LHCN-M2 (cell line): Measurements from ENCODE around the gene NKX2-3. TPM values are rescaled to one million over a fixed set of nuclear protein-coding genes. Genes with fewer than 3 reads are reported as not detected.

Source experiments
- DNase-seq: peaks from one replicate; pipeline ENCODE4 v3.0.0-alpha.2; 2012; ENCODE audit warnings: low read depth
- total RNA-seq: library from RNA; depleted of rRNA; stranded (reverse); fragments of >200 nt; gene quantifications from 2 replicates; pipeline ENCODE4 v1.2.3, GENCODE V29; 2014

NKX2-3 gene
- total RNA-seq, 1 experiment from 2014 or later = not detected

GRCh38 chr10:99526861-99527504 lies 5.8 kb upstream of the NKX2-3 start:
- no peak for DNase-seq

DNA sequence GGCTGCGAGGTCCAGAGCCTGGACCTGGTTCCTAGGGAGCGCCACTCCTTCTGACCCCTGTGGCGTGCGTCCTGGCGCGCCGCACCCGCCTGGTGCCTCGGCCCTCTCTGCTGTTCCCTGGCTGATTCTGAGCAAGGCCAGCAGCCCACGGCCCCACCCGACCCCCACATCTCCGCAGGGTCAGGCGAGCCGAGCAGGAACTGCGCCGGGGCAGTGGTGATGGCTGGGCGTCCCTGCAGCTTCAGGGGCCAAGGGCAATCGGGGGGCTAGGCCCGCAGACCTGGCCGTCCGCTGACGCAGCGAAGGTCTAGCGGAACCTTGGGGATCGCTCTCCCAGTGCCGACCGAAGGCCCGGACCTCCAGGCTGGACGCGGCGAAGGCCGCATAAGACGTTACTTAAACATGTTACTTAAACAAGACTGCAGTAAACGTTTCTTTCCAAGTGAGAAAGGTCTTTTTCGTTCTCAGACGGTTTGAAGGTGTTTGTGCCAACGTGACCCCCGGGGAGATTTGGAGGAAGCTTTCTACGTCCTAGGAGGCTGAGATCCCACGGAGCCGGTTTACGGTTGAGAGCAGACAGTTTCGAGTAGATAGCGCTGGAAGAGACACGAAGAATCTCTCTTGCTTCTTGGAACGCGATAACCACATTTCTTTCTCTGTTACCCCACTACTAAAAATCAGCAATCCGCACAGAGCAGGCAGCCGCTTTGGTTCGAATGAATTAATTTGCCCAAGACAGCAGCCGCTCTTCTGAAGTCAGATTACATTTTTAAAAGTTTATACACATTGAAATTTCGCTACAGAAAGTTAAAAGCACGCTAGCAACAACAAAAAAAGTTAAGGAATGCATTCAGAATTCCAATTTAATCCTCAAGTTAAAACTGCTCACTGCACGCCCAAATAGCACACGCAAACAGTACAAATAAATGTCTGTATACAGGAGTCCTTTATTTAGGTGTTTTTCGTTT lies 4.9 kb upstream of the NKX2-3 start:
- no peak for DNase-seq

- no peak for DNase-seq
Measured at GRCh38 chr10:99528494-99529441, 4.0 kb upstream of the NKX2-3 start.

- DNase-seq = no peak
Measured at GRCh38 chr10:99529591-99530107, 3.1 kb upstream of the NKX2-3 start.

DNA sequence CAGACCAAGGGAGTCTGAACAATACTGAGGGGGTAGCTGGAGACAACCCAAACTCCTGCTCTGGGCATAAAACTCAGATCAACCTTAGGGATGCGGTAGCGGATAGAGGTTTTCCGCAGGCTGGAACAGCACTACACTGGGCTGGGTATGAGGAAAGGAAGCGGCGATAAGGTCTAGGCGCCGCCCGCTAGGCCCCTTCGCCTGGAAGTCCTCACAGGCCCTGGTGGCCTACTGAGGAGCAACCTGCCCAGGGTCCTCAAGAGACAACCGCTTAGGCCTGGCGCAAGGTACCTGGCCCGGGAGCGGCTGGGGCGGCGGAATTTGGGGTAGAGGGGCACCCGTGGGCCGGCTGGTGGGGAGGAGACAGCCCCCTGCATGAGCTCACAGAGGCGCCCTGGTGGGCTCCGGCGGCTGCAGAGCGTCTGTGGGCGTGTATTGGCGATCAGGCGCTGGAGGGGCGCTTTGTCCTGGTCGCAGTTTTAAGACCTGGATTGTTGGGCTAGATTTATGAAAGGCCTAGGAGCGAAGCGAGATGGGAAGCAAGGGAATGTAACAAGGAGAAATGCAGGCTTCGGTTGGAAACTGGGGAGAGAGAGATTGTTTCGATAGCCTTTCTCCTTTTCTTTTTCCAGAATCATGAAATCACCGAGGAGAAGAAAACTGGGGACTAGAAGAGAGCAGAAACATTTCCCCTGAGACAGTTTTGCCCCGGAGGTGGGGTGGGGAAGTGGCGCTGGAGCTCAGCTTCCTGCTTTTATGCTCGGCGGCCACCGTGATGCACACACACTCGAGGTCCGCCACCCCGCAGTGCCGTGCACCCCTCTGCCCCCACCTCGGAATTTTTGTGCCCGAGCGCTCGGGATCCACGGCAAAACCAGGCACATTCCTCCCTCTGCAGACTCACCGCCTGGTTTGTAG lies 2.4 kb upstream of the NKX2-3 start:
- DNase-seq = no peak

GRCh38 chr10:99531026-99531695 lies 1.6 kb upstream of the NKX2-3 start:
- no peak for DNase-seq

DNA sequence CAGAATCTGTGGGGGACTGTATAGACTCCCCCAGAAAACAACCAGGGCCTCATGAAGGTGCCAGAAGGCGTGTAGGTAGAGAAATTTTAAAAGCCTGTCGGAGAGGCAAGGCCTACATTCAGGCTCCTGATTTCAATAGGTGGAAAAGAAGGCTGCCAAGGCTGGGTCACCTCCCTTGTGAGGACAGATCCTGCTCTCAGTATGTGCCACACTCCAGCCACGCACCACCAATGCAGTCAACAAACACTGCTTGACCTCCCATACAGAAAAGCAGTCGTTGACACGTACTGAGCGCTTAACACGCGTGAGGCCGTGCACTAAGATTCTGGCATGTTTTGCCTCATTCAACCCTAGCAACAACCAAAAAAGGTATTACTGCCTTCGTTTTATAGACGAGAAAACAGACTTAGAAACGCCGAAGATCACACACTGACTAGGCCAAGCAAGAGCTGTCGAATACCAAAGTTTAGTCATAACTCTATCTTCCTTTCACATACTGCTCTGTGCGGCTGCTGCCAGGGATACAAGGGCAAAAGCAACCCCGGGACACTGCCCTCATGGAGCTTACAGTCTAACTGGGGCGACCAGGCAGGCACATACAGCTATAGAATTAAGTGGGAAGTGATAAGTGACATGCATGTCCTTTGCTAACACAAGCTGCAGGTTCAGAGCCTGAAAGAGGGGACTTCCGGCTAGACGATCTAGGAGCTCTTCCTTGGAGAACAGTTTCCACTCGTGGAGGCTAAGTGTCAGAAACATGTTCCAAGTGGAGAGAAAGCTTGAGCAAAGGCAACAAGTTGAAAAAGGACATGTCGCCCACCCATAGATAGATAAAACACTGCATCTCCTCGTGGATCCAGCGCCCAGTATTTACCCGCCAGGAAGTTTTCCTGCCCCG lies 797 bp upstream of the NKX2-3 start:
- no peak for DNase-seq

- no peak for DNase-seq
Measured at GRCh38 chr10:99533496-99534449, 1.0 kb downstream of the NKX2-3 start.

DNA sequence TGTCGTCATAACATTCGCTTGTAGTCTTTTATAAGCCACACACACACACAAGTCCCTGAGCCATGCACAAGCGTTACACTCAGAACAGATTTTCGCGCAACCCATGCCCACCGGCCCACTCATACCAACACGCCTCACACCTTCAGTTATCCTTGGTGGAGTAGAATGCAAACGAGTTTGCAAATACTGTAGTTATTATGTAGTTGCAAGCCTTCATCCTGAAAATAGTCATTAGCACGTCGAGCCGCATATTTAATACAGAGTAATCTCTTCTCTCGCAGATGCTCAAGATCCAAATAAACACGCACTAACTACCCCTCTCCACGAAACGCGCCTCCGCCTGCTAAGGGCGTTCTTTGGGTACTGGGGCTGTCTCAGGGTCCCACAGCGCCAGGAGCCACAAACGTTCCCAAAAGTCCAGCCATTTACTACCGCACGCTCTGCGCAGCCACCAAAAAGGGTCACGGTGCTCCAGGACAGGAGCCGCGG lies 1.8 kb downstream of the NKX2-3 start:
- no peak for DNase-seq

DNA sequence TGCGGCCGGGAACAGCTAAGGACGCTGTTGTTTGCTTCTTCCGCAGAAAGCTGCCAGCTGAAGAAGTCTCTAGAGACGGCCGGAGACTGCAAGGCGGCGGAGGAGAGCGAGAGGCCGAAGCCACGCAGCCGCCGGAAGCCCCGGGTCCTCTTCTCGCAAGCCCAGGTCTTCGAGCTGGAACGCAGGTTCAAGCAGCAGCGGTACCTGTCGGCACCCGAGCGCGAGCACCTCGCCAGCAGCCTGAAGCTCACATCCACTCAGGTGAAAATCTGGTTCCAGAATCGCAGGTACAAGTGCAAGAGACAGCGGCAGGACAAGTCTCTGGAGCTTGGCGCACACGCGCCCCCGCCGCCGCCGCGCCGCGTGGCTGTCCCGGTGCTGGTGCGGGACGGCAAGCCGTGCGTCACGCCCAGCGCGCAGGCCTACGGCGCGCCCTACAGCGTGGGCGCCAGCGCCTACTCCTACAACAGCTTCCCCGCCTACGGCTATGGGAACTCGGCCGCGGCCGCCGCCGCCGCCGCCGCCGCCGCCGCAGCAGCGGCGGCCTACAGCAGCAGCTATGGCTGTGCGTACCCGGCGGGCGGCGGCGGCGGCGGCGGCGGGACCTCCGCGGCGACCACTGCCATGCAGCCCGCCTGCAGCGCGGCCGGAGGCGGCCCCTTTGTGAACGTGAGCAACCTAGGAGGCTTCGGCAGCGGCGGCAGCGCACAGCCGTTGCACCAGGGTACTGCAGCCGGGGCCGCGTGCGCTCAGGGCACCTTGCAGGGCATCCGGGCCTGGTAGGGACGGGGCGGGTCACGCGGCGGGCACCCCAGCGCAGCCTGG lies 2.4 kb downstream of the NKX2-3 start:
- no peak for DNase-seq

- no peak for DNase-seq
Measured at GRCh38 chr10:99535764-99536337, 3.1 kb downstream of the NKX2-3 start.

GRCh38 chr10:99536338-99537085 lies 3.8 kb downstream of the NKX2-3 start:
- DNase-seq = no peak

GRCh38 chr10:99537086-99537988 lies 4.6 kb downstream of the NKX2-3 start:
- DNase-seq = no peak
